Ovary (tissue), 3 donors: ENCODE data around the gene POLQ.

Source experiments
- POLR2A ChIP-seq: fragments of 450-650 bp; IDR thresholded peaks from one replicate; pipeline ENCODE4 v1.6.1; 2017; ENCODE audit warnings: antibody characterized with exemption, mild to moderate bottlenecking, moderate library complexity
- TF ChIP-seq, protein P1 (sequence below), 3 donors: fragments of 450-650 bp in 2 of 3; fragments of 200-600 bp in 1 of 3; IDR thresholded peaks; one replicate each; pipeline versions ENCODE4 v1.5.1 to v1.8.0; 2016 to 2022; ENCODE audit warnings: antibody characterized with exemption in 3 of 3, mild to moderate bottlenecking in 1 of 3
- donor health status: DM: no; HTN: no; CAD: no.

DNA sequence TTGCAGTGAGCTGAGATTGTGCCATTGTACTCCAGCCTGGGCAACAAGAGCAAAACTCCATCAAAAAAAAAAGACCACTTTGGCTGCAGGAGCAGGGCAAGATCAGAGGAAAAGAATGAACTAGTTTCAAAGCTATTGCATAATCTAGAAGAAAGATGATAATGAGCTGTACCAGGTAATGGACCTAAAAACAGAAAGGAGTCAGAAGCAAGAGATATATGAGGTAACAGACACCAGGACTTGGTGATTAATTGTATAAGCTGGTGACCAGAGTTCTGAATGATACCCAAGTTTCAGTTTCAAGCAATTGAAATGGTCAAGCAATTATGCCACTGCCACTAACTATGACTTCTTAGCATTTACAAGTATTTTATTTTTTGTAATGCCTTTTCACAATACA, 2.9 kb downstream of the POLQ start:
- TF ChIP-seq, protein P1, sequence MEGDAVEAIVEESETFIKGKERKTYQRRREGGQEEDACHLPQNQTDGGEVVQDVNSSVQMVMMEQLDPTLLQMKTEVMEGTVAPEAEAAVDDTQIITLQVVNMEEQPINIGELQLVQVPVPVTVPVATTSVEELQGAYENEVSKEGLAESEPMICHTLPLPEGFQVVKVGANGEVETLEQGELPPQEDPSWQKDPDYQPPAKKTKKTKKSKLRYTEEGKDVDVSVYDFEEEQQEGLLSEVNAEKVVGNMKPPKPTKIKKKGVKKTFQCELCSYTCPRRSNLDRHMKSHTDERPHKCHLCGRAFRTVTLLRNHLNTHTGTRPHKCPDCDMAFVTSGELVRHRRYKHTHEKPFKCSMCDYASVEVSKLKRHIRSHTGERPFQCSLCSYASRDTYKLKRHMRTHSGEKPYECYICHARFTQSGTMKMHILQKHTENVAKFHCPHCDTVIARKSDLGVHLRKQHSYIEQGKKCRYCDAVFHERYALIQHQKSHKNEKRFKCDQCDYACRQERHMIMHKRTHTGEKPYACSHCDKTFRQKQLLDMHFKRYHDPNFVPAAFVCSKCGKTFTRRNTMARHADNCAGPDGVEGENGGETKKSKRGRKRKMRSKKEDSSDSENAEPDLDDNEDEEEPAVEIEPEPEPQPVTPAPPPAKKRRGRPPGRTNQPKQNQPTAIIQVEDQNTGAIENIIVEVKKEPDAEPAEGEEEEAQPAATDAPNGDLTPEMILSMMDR (IDR thresholded peaks at IDR 0.05) = no peak
- no peak for TF ChIP-seq POLR2A
